ENCODE measurements around the gene VEPH1.

VEPH1 gene

GRCh38 chr3:157408499-157409149, 94.6 kb downstream of the VEPH1 start:
- no peaks in the 10 kb centered on the region for H3K4me1 ChIP-seq (ENCODE audit: control insufficient read depth, insufficient read depth, low read length)

GRCh38 chr3:157407769-157408168, 95.4 kb downstream of the VEPH1 start:
- Histone ChIP-seq H3K27me3 (ENCODE audit: control insufficient read depth in 1 of 2, insufficient read depth in 2 of 2, low read length in 2 of 2) (no peaks in the 10 kb centered on the region), H3K27ac (ENCODE audit: low read length) (no peak overlapping the region), H3K36me3 (ENCODE audit: control insufficient read depth in 2 of 2, insufficient read depth in 2 of 2, low read length in 2 of 2) (no peaks in the 10 kb centered on the region), H3K9ac (ENCODE audit: low read length in 2 of 2) (no peak overlapping the region), H3K9me3 (ENCODE audit: control insufficient read depth in 2 of 2, low read length in 2 of 2) (no peaks in the 10 kb centered on the region), H3K4me1 (ENCODE audit: control insufficient read depth, insufficient read depth, low read length) (no peaks in the 10 kb centered on the region), H3K4me3 (ENCODE audit: low read length in 2 of 2) (no peak overlapping the region)

More at GRCh38 chr3:157408499-157409149, 94.6 kb downstream of the VEPH1 start:
- H3K9me3 ChIP-seq (ENCODE audit: control insufficient read depth in 2 of 2, low read length in 2 of 2): no peaks in the 10 kb centered on the region
- no peak overlapping the region for H3K27ac ChIP-seq (ENCODE audit: low read length)
- H3K4me3 ChIP-seq (ENCODE audit: low read length in 2 of 2): no peak overlapping the region
- no peaks in the 10 kb centered on the region for H3K27me3 ChIP-seq (ENCODE audit: control insufficient read depth in 1 of 2, insufficient read depth in 2 of 2, low read length in 2 of 2)
- H3K36me3 ChIP-seq (ENCODE audit: control insufficient read depth in 2 of 2, insufficient read depth in 2 of 2, low read length in 2 of 2): no peaks in the 10 kb centered on the region
- H3K9ac ChIP-seq (ENCODE audit: low read length in 2 of 2): no peak overlapping the region

- no peaks in the 10 kb centered on the region for H3K9me3 ChIP-seq (ENCODE audit: control insufficient read depth in 2 of 2, low read length in 2 of 2)
- H3K9ac ChIP-seq (ENCODE audit: low read length in 2 of 2): no peak overlapping the region
- no peak overlapping the region for H3K4me3 ChIP-seq (ENCODE audit: low read length in 2 of 2)
- no peaks in the 10 kb centered on the region for H3K36me3 ChIP-seq (ENCODE audit: control insufficient read depth in 2 of 2, insufficient read depth in 2 of 2, low read length in 2 of 2)
- no peaks in the 10 kb centered on the region for H3K4me1 ChIP-seq (ENCODE audit: control insufficient read depth, insufficient read depth, low read length)
- no peaks in the 10 kb centered on the region for H3K27me3 ChIP-seq (ENCODE audit: control insufficient read depth in 1 of 2, insufficient read depth in 2 of 2, low read length in 2 of 2)
- no peak overlapping the region for H3K27ac ChIP-seq (ENCODE audit: low read length)
These were observed 96.8 kb downstream of the VEPH1 start for GRCh38 chr3:157406394-157406793.

- H3K9ac ChIP-seq (ENCODE audit: low read length in 2 of 2): no peak overlapping the region
- H3K27ac ChIP-seq (ENCODE audit: low read length): no peak overlapping the region
- no peaks in the 10 kb centered on the region for H3K36me3 ChIP-seq (ENCODE audit: control insufficient read depth in 2 of 2, insufficient read depth in 2 of 2, low read length in 2 of 2)
These were observed 97.8 kb downstream of the VEPH1 start for GRCh38 chr3:157405457-157405856.

GRCh38 chr3:157404381-157404780, 98.8 kb downstream of the VEPH1 start:
- no peak overlapping the region for H3K4me3 ChIP-seq (ENCODE audit: low read length in 2 of 2)

More at GRCh38 chr3:157405457-157405856, 97.8 kb downstream of the VEPH1 start:
- Histone ChIP-seq H3K4me3 (ENCODE audit: low read length in 2 of 2) (no peak overlapping the region), H3K4me1 (ENCODE audit: control insufficient read depth, insufficient read depth, low read length) (no peaks in the 10 kb centered on the region), H3K27me3 (ENCODE audit: control insufficient read depth in 1 of 2, insufficient read depth in 2 of 2, low read length in 2 of 2) (no peaks in the 10 kb centered on the region), H3K9me3 (ENCODE audit: control insufficient read depth in 2 of 2, low read length in 2 of 2) (no peaks in the 10 kb centered on the region)

GRCh38 chr3:157398598-157398997, 104.6 kb downstream of the VEPH1 start:
- Histone ChIP-seq H3K27me3 (ENCODE audit: control insufficient read depth in 1 of 2, insufficient read depth in 2 of 2, low read length in 2 of 2) (no peaks in the 10 kb centered on the region), H3K4me1 (ENCODE audit: control insufficient read depth, insufficient read depth, low read length) (no peaks in the 10 kb centered on the region), H3K9ac (ENCODE audit: low read length in 2 of 2) (no peak overlapping the region), H3K36me3 (ENCODE audit: control insufficient read depth in 2 of 2, insufficient read depth in 2 of 2, low read length in 2 of 2) (no peaks in the 10 kb centered on the region), H3K4me3 (ENCODE audit: low read length in 2 of 2) (no peak overlapping the region), H3K9me3 (ENCODE audit: control insufficient read depth in 2 of 2, low read length in 2 of 2) (no peaks in the 10 kb centered on the region), H3K27ac (ENCODE audit: low read length) (no peak overlapping the region)

More at GRCh38 chr3:157404381-157404780, 98.8 kb downstream of the VEPH1 start:
- Histone ChIP-seq H3K27me3 (ENCODE audit: control insufficient read depth in 1 of 2, insufficient read depth in 2 of 2, low read length in 2 of 2) (no peaks in the 10 kb centered on the region), H3K27ac (ENCODE audit: low read length) (no peak overlapping the region), H3K9ac (ENCODE audit: low read length in 2 of 2) (no peak overlapping the region), H3K4me1 (ENCODE audit: control insufficient read depth, insufficient read depth, low read length) (no peaks in the 10 kb centered on the region), H3K9me3 (ENCODE audit: control insufficient read depth in 2 of 2, low read length in 2 of 2) (no peaks in the 10 kb centered on the region), H3K36me3 (ENCODE audit: control insufficient read depth in 2 of 2, insufficient read depth in 2 of 2, low read length in 2 of 2) (no peaks in the 10 kb centered on the region)

- Histone ChIP-seq H3K4me3 (ENCODE audit: low read length in 2 of 2) (no peak overlapping the region), H3K36me3 (ENCODE audit: control insufficient read depth in 2 of 2, insufficient read depth in 2 of 2, low read length in 2 of 2) (no peaks in the 10 kb centered on the region), H3K4me1 (ENCODE audit: control insufficient read depth, insufficient read depth, low read length) (no peaks in the 10 kb centered on the region), H3K9me3 (ENCODE audit: control insufficient read depth in 2 of 2, low read length in 2 of 2) (no peaks in the 10 kb centered on the region), H3K27ac (ENCODE audit: low read length) (no peak overlapping the region), H3K27me3 (ENCODE audit: control insufficient read depth in 1 of 2, insufficient read depth in 2 of 2, low read length in 2 of 2) (no peaks in the 10 kb centered on the region), H3K9ac (ENCODE audit: low read length in 2 of 2) (no peak overlapping the region)
These were observed 108.8 kb downstream of the VEPH1 start for GRCh38 chr3:157394411-157394810.

GRCh38 chr3:157393113-157393512, 110.1 kb downstream of the VEPH1 start:
- no peaks in the 10 kb centered on the region for H3K27me3 ChIP-seq (ENCODE audit: control insufficient read depth in 1 of 2, insufficient read depth in 2 of 2, low read length in 2 of 2)
- H3K4me1 ChIP-seq (ENCODE audit: control insufficient read depth, insufficient read depth, low read length): no peaks in the 10 kb centered on the region
- no peak overlapping the region for H3K27ac ChIP-seq (ENCODE audit: low read length)

GRCh38 chr3:157392104-157392503, 111.1 kb downstream of the VEPH1 start:
- Histone ChIP-seq H3K9ac (ENCODE audit: low read length in 2 of 2) (no peak overlapping the region), H3K36me3 (ENCODE audit: control insufficient read depth in 2 of 2, insufficient read depth in 2 of 2, low read length in 2 of 2) (no peaks in the 10 kb centered on the region), H3K9me3 (ENCODE audit: control insufficient read depth in 2 of 2, low read length in 2 of 2) (no peaks in the 10 kb centered on the region), H3K4me3 (ENCODE audit: low read length in 2 of 2) (no peak overlapping the region), H3K4me1 (ENCODE audit: control insufficient read depth, insufficient read depth, low read length) (no peaks in the 10 kb centered on the region), H3K27ac (ENCODE audit: low read length) (no peak overlapping the region), H3K27me3 (ENCODE audit: control insufficient read depth in 1 of 2, insufficient read depth in 2 of 2, low read length in 2 of 2) (no peaks in the 10 kb centered on the region)

More at GRCh38 chr3:157393113-157393512, 110.1 kb downstream of the VEPH1 start:
- H3K9ac ChIP-seq (ENCODE audit: low read length in 2 of 2): no peak overlapping the region
- H3K4me3 ChIP-seq (ENCODE audit: low read length in 2 of 2): no peak overlapping the region
- no peaks in the 10 kb centered on the region for H3K9me3 ChIP-seq (ENCODE audit: control insufficient read depth in 2 of 2, low read length in 2 of 2)
- no peaks in the 10 kb centered on the region for H3K36me3 ChIP-seq (ENCODE audit: control insufficient read depth in 2 of 2, insufficient read depth in 2 of 2, low read length in 2 of 2)

GRCh38 chr3:157390713-157391515, 112.3 kb downstream of the VEPH1 start:
- no peak overlapping the region for H3K4me3 ChIP-seq (ENCODE audit: low read length in 2 of 2)

GRCh38 chr3:157388976-157389375, 114.2 kb downstream of the VEPH1 start:
- H3K27ac ChIP-seq (ENCODE audit: low read length): no peak overlapping the region
- H3K27me3 ChIP-seq (ENCODE audit: control insufficient read depth in 1 of 2, insufficient read depth in 2 of 2, low read length in 2 of 2): no peaks in the 10 kb centered on the region
- H3K36me3 ChIP-seq (ENCODE audit: control insufficient read depth in 2 of 2, insufficient read depth in 2 of 2, low read length in 2 of 2): no peaks in the 10 kb centered on the region
- no peaks in the 10 kb centered on the region for H3K9me3 ChIP-seq (ENCODE audit: control insufficient read depth in 2 of 2, low read length in 2 of 2)
- H3K9ac ChIP-seq (ENCODE audit: low read length in 2 of 2): no peak overlapping the region
- H3K4me1 ChIP-seq (ENCODE audit: control insufficient read depth, insufficient read depth, low read length): peaks cover 3% of the 10 kb centered on the region
- H3K4me3 ChIP-seq (ENCODE audit: low read length in 2 of 2): no peak overlapping the region

More at GRCh38 chr3:157390713-157391515, 112.3 kb downstream of the VEPH1 start:
- Histone ChIP-seq H3K9ac (ENCODE audit: low read length in 2 of 2) (no peak overlapping the region), H3K36me3 (ENCODE audit: control insufficient read depth in 2 of 2, insufficient read depth in 2 of 2, low read length in 2 of 2) (no peaks in the 10 kb centered on the region), H3K9me3 (ENCODE audit: control insufficient read depth in 2 of 2, low read length in 2 of 2) (no peaks in the 10 kb centered on the region), H3K4me1 (ENCODE audit: control insufficient read depth, insufficient read depth, low read length) (no peaks in the 10 kb centered on the region), H3K27me3 (ENCODE audit: control insufficient read depth in 1 of 2, insufficient read depth in 2 of 2, low read length in 2 of 2) (no peaks in the 10 kb centered on the region), H3K27ac (ENCODE audit: low read length) (no peak overlapping the region)
